Ascending aorta (tissue), 2 donors: ENCODE measurements around the gene LCN9. TPM values are rescaled to one million over a fixed set of nuclear protein-coding genes. Genes with fewer than 3 reads are reported as not detected.

Experiments
- DNase-seq, 2 donors: peaks; one replicate each; pipeline ENCODE4 v3.0.0-alpha.2; 2019; ENCODE audit warnings: low spot score in 2 of 2
- H3K27ac ChIP-seq, 2 donors: fragments of 200-600 bp; sonication (generic); one replicate each; pipeline ENCODE4 v1.5.1; 2016 to 2017; ENCODE audit warnings: mild to moderate bottlenecking in 1 of 2
- H3K27me3 ChIP-seq: fragments of 200-600 bp; sonication (generic); one replicate; pipeline ENCODE4 v1.5.1; 2017
- H3K36me3 ChIP-seq, 2 donors: fragments of 200-600 bp; sonication (generic); one replicate each; pipeline ENCODE4 v1.5.1; 2016
- H3K4me1 ChIP-seq, 2 donors: fragments of 200-600 bp; sonication (generic); one replicate each; pipeline ENCODE4 v1.5.1; 2016 to 2017; ENCODE audit warnings: mild to moderate bottlenecking in 1 of 2
- H3K4me3 ChIP-seq, 2 donors: fragments of 200-600 bp; sonication (generic); one replicate each; pipeline ENCODE4 v1.5.1; 2016 to 2017; ENCODE audit warnings: mild to moderate bottlenecking in 1 of 2
- H3K9me3 ChIP-seq, 2 donors: fragments of 200-600 bp; sonication (generic); one replicate each; pipeline ENCODE4 v1.5.1; 2016
- CTCF ChIP-seq, 3 experiments: fragments of 200-600 bp in 2 of 3; fragments of 450-650 bp in 1 of 3; sonication (generic) in 2 of 3; IDR thresholded peaks; one replicate each; pipeline ENCODE4 v1.5.1; 2016 to 2019; ENCODE audit warnings: antibody characterized with exemption in 3 of 3, mild to moderate bottlenecking in 1 of 3, moderate library complexity in 1 of 3
- intact Hi-C: fragments of 100-400 bp; cut with DNase I; formaldehyde crosslinking; loops from one replicate; pipeline ENCODE4 v1.15.1; 2023
- total RNA-seq: library from RNA; depleted of rRNA; stranded (reverse); fragments of >200 nt; gene quantifications from one replicate; pipeline ENCODE4 v1.1.0, GENCODE V29; 2016

Gene LCN9
- total RNA-seq, 1 donor from 2014 or later, result not detected

GRCh38 chr9:135714242-135715055, 51.3 kb downstream of the LCN9 start:
- no peaks in the 10 kb centered on the region for H3K9me3 ChIP-seq
- DNase-seq, result no peak
- intact Hi-C loops, result no loop called here
- no peak overlapping the region for H3K4me3 ChIP-seq
- peaks cover 10% of the 10 kb centered on the region for H3K27me3 ChIP-seq
- no peaks in the 10 kb centered on the region for H3K4me1 ChIP-seq
- H3K36me3 ChIP-seq, result no peaks in the 10 kb centered on the region
- H3K27ac ChIP-seq, result no peak overlapping the region
- no peak for TF ChIP-seq CTCF (IDR thresholded peaks at IDR 0.05)

- no peak for TF ChIP-seq CTCF (IDR thresholded peaks at IDR 0.05)
- no peak overlapping the region for H3K27ac ChIP-seq
- DNase-seq, result no peak
- no peaks in the 10 kb centered on the region for H3K4me1 ChIP-seq
- H3K4me3 ChIP-seq, result no peak overlapping the region
- H3K27me3 ChIP-seq, result peaks cover 11% of the 10 kb centered on the region
- H3K9me3 ChIP-seq, result no peaks in the 10 kb centered on the region
- intact Hi-C loops, result no loop called here
- no peaks in the 10 kb centered on the region for H3K36me3 ChIP-seq
Measured at GRCh38 chr9:135715056-135715595, 52.0 kb downstream of the LCN9 start.

- intact Hi-C loops, result no loop called here
- TF ChIP-seq CTCF (IDR thresholded peaks at IDR 0.05), result no peak
- DNase-seq, result no peak
- Histone ChIP-seq H3K36me3 (no peaks in the 10 kb centered on the region), H3K4me3 (no peak overlapping the region), H3K9me3 (no peaks in the 10 kb centered on the region), H3K27me3 (peaks cover 11% of the 10 kb centered on the region), H3K4me1 (no peaks in the 10 kb centered on the region), H3K27ac (no peak overlapping the region)
Measured at GRCh38 chr9:135716045-135716444, 52.9 kb downstream of the LCN9 start.

Other genes with a start within 250 kb of the LCN9 start
- 25.5 TPM for gene PPP1R26, start 183.5 kb upstream of the LCN9 start, total RNA-seq
- gene MRPS2, start 162.6 kb upstream of the LCN9 start, total RNA-seq, result 57.3 TPM
- not detected for gene LCN1, start 141.9 kb upstream of the LCN9 start, total RNA-seq
- gene OBP2A, start 117.2 kb upstream of the LCN9 start, total RNA-seq, result not detected
- not detected for gene PAEP, start 101.6 kb upstream of the LCN9 start, total RNA-seq
- not detected for gene GLT6D1, start 23.8 kb upstream of the LCN9 start, total RNA-seq
- not detected for gene SOHLH1, start 36.2 kb downstream of the LCN9 start, total RNA-seq
- not detected for gene KCNT1, start 38.9 kb downstream of the LCN9 start, total RNA-seq
- 10.1 TPM for gene CAMSAP1, start 244.2 kb downstream of the LCN9 start, total RNA-seq